ENCODE measurements around the gene TSHZ1. TPM values are rescaled to one million over a fixed set of nuclear protein-coding genes. Genes with fewer than 3 reads are reported as not detected.

The TSHZ1 gene
- total RNA-seq, 4 donors from 2014 or later, result 16.3 to 34.8 (median 29.8) TPM

GRCh38 chr18:75163736-75164135 is 46.9 kb upstream of the TSHZ1 start:
- Histone ChIP-seq H3K27me3 (no peaks in the 10 kb centered on the region), H3K27ac (no peak overlapping the region), H3K9me3 (no peaks in the 10 kb centered on the region), H3K4me1 (peaks cover 0 to 9% (median 3%) of the 10 kb centered on the region in 4 donors), H3K36me3 (no peaks in the 10 kb centered on the region), H3K4me3 (no peak overlapping the region)
- intact Hi-C loops (cut with DNase I; ENCODE audit: low total_unique reads), result no loop called here
- TF ChIP-seq POLR2A (IDR thresholded peaks at IDR 0.05) (no peak), EP300 (IDR thresholded peaks at IDR 0.05; ENCODE audit: low read depth) (no peak), CTCF (IDR thresholded peaks at IDR 0.05) (no peak), POLR2AphosphoS5 (IDR thresholded peaks at IDR 0.05) (no peak)
- WGBS, 2 donors (ENCODE audit: low coverage in 1 of 2), result 93% methylated on average over 4 of the region's 4 CpGs; no CpG with 5 or more reads in 1 of the 2 donors
- in situ Hi-C loops (cut with MboI; ENCODE audit: low pct_ligation_motif_present in 1 of 4, low pct_unique_long_range_greater_than_20kb in 1 of 4, low sequenced_read_pairs in 3 of 4), result no loop called here
- no peak for DNase-seq

- H3K36me3 ChIP-seq, result no peaks in the 10 kb centered on the region
- TF ChIP-seq EP300 (IDR thresholded peaks at IDR 0.05; ENCODE audit: low read depth) (no peak), POLR2A (IDR thresholded peaks at IDR 0.05) (no peak), POLR2AphosphoS5 (IDR thresholded peaks at IDR 0.05) (no peak), CTCF (IDR thresholded peaks at IDR 0.05) (no peak)
- no peak overlapping the region for H3K27ac ChIP-seq
- intact Hi-C loops (cut with DNase I; ENCODE audit: low total_unique reads) (no loop called here), in situ Hi-C loops (cut with MboI; ENCODE audit: low pct_ligation_motif_present in 1 of 4, low pct_unique_long_range_greater_than_20kb in 1 of 4, low sequenced_read_pairs in 3 of 4) (no loop called here)
- H3K27me3 ChIP-seq, result no peaks in the 10 kb centered on the region
- H3K4me1 ChIP-seq, result peaks cover 0 to 9% (median 3%) of the 10 kb centered on the region in 4 donors
- H3K9me3 ChIP-seq, result no peaks in the 10 kb centered on the region
- DNase-seq, result no peak
- WGBS, 2 donors (ENCODE audit: low coverage in 1 of 2), result 82% methylated on average over 3 of the region's 3 CpGs; no CpG with 5 or more reads in 1 of the 2 donors
- no peak overlapping the region for H3K4me3 ChIP-seq
Observed at GRCh38 chr18:75164479-75164878, 46.1 kb upstream of the TSHZ1 start.

GRCh38 chr18:75165926-75166325 is 44.7 kb upstream of the TSHZ1 start:
- H3K27ac ChIP-seq, result no peak overlapping the region
- H3K27me3 ChIP-seq, result no peaks in the 10 kb centered on the region
- no peaks in the 10 kb centered on the region for H3K9me3 ChIP-seq
- DNase-seq, result no peak
- H3K4me1 ChIP-seq, result peaks cover 0 to 9% (median 3%) of the 10 kb centered on the region in 4 donors
- TF ChIP-seq POLR2A (IDR thresholded peaks at IDR 0.05), result no peak
- TF ChIP-seq POLR2AphosphoS5 (IDR thresholded peaks at IDR 0.05), result no peak
- TF ChIP-seq CTCF (IDR thresholded peaks at IDR 0.05), result no peak
- no peak for TF ChIP-seq EP300 (IDR thresholded peaks at IDR 0.05; ENCODE audit: low read depth)
- WGBS, 2 donors (ENCODE audit: low coverage in 1 of 2), result 89% methylated on average over 8 of the region's 8 CpGs; no CpG with 5 or more reads in 1 of the 2 donors
- intact Hi-C loops (cut with DNase I; ENCODE audit: low total_unique reads) (no loop called here), in situ Hi-C loops (cut with MboI; ENCODE audit: low pct_ligation_motif_present in 1 of 4, low pct_unique_long_range_greater_than_20kb in 1 of 4, low sequenced_read_pairs in 3 of 4) (no loop called here)
- no peak overlapping the region for H3K4me3 ChIP-seq
- H3K36me3 ChIP-seq, result no peaks in the 10 kb centered on the region

- in situ Hi-C loops (cut with MboI; ENCODE audit: low pct_ligation_motif_present in 1 of 4, low pct_unique_long_range_greater_than_20kb in 1 of 4, low sequenced_read_pairs in 3 of 4), result no loop called here
- Histone ChIP-seq H3K36me3 (no peaks in the 10 kb centered on the region), H3K27ac (peak overlapping the region in 3 of 4 donors; percentile 58 to 72 (median 61)), H3K4me3 (no peak overlapping the region), H3K27me3 (no peaks in the 10 kb centered on the region), H3K4me1 (peaks cover 0 to under 1% (median 0%) of the 10 kb centered on the region in 4 donors), H3K9me3 (no peaks in the 10 kb centered on the region)
- TF ChIP-seq CTCF (IDR thresholded peaks at IDR 0.05), result no peak
- no peak for TF ChIP-seq EP300 (IDR thresholded peaks at IDR 0.05; ENCODE audit: low read depth)
- no peak for TF ChIP-seq POLR2A (IDR thresholded peaks at IDR 0.05)
- TF ChIP-seq POLR2AphosphoS5 (IDR thresholded peaks at IDR 0.05), result no peak
- no peak for DNase-seq
- intact Hi-C loops (cut with DNase I; ENCODE audit: low total_unique reads), result no loop called here
- WGBS, 2 donors (ENCODE audit: low coverage in 1 of 2), result 83 to 98% methylated on average over 5 to 10 of the region's 10 CpGs
Observed at GRCh38 chr18:75167137-75167536, 43.5 kb upstream of the TSHZ1 start.
